ENCODE measurements around the gene RNF31. TPM values are rescaled to one million over a fixed set of nuclear protein-coding genes. Genes with fewer than 3 reads are reported as not detected.

Gene RNF31
- total RNA-seq, 1 experiment from 2014 or later: 75.0 TPM

DNA sequence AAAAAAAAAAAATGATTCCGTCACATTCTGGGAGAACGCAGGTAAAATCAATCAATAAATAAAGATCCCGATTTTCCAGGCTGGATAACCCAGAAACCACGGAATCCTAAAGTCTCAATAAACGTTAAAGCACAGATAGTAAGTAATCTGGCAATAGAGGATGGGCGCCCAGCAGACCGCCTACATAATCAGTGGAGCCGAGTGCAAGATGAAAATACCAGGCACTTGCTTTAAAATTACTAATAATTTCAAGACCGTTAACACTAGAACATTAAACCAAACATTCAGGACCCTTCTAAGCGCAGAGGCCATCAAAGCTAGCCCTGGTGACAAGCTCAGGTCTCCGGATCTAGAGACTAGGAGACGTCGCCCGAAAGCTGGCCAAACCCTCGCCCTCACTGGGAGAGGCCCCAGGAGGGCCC is 33.9 kb upstream of the RNF31 start:
- Histone ChIP-seq H3K36me3 (replicated peaks; ENCODE audit: control insufficient read depth, insufficient read depth, low read length) (peaks cover 4% of the 10 kb centered on the region), H3K4me3 (ENCODE audit: insufficient read depth, low read depth, low read length) (peak overlapping the region; percentile 86)

DNA sequence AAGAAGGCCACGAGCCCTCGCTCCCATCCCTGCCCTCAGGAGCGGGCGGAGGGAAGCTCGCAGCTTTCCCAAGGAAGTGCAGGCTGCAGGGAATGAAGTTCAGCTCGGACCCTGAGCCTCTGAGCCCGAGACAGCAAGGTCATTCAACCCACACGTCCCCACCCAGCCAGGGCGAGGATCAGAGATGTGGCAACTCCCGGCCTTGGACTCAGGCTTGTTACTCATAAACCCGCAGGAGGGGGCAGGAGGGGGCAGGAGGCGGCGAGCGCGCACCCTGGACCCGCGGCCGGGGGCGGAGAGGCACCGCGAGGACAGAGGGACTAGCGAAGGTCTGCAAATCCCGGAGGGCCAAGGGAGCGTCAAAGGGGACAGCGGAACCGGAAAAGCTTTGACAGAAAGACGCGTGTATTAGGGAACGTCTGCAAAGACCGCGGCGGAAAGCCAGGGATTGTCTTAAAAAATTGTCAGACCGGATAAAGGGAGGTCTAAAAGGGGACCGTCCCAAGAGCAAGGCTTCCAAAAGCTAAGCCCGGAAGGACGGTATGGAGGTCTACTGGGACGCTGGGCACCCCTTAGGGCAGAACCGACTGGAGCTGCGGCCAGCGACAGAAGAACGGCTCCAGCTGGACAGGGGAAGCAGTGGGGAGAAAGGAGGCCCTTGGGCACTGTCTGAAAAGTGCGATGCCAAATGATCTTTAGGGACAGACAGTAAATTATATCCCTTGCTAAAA is 33.3 kb upstream of the RNF31 start:
- Histone ChIP-seq H3K27me3 (ENCODE audit: control insufficient read depth, insufficient read depth, low read length) (no peaks in the 10 kb centered on the region), H3K4me3 (ENCODE audit: insufficient read depth, low read depth, low read length) (peak overlapping the region; percentile 86), H3K36me3 (replicated peaks; ENCODE audit: control insufficient read depth, insufficient read depth, low read length) (peaks cover 9% of the 10 kb centered on the region)
- DNase-seq: peak; percentile 89

More for the DNA sequence above, 33.9 kb upstream of the RNF31 start:
- no peak for DNase-seq
- H3K27me3 ChIP-seq (ENCODE audit: control insufficient read depth, insufficient read depth, low read length): no peaks in the 10 kb centered on the region

GRCh38 chr14:24114532-24115421 is 32.5 kb upstream of the RNF31 start, which contains the start of the genes DCAF11 and NRL:
Gene DCAF11, plus strand, starts transcription at chr14:24114777. Its CDS starts 818 bp downstream, at chr14:24115595.
Gene NRL, minus strand, starts transcription at chr14:24114949. Its CDS starts 32,101 bp downstream, at chr14:24082848.
- Histone ChIP-seq H3K36me3 (replicated peaks; ENCODE audit: control insufficient read depth, insufficient read depth, low read length) (peaks cover 17% of the 10 kb centered on the region), H3K4me3 (ENCODE audit: insufficient read depth, low read depth, low read length) (peak within 1 kb of the TSS; percentile 86), H3K27me3 (ENCODE audit: control insufficient read depth, insufficient read depth, low read length) (no peaks in the 10 kb centered on the region)
- peak; percentile 98 for DNase-seq

- H3K4me3 ChIP-seq (ENCODE audit: insufficient read depth, low read depth, low read length): peak overlapping the region; percentile 60
- no peak for DNase-seq
- no peaks in the 10 kb centered on the region for H3K27me3 ChIP-seq (ENCODE audit: control insufficient read depth, insufficient read depth, low read length)
- H3K36me3 ChIP-seq (replicated peaks; ENCODE audit: control insufficient read depth, insufficient read depth, low read length): peaks cover 20% of the 10 kb centered on the region
These were observed 31.7 kb upstream of the RNF31 start for GRCh38 chr14:24115422-24116127.

DNA sequence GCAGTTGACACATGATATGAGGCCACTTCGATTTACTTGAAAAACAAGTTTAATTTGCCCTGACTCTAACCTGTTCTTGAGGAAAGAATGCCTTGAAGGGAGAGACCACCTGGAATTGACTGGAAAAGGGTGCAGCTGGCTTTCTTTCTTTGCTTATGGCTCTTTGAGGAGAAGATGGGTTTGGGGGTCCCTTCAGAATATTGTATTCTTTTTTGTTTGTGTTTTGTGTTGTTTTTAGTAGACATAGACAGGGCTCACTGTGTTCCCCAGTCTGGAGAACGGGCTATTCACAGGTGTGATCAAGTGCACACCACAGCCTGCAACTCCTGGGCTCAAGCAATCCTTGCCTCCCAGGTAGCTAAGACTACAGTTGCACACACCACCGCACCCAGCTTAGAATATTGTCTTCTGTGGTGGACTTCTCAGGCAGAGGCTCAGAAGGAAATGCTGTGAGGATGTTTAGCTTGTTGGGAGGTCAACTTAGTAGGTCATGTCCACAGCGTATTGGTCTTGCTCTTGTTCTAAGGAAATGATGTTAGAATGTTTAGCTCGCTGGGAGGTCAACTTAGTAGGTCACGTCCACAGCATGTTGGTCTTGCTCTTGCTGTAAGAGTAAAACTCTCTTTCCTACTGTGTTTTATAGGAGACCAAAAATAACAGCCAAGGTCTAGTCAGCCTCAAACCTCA is 31.0 kb upstream of the RNF31 start:
- no peak overlapping the region; the same call in 1 of the 2 replicates for H3K4me3 ChIP-seq (ENCODE audit: insufficient read depth, low read depth, low read length)
- H3K36me3 ChIP-seq (replicated peaks; ENCODE audit: control insufficient read depth, insufficient read depth, low read length): peaks cover 24% of the 10 kb centered on the region
- no peaks in the 10 kb centered on the region for H3K27me3 ChIP-seq (ENCODE audit: control insufficient read depth, insufficient read depth, low read length)
- DNase-seq: no peak

- Histone ChIP-seq H3K36me3 (replicated peaks; ENCODE audit: control insufficient read depth, insufficient read depth, low read length) (peaks cover 26% of the 10 kb centered on the region), H3K4me3 (ENCODE audit: insufficient read depth, low read depth, low read length) (no peak overlapping the region), H3K27me3 (ENCODE audit: control insufficient read depth, insufficient read depth, low read length) (no peaks in the 10 kb centered on the region)
- no peak for DNase-seq
These were observed 30.1 kb upstream of the RNF31 start for GRCh38 chr14:24117179-24117578.

DNA sequence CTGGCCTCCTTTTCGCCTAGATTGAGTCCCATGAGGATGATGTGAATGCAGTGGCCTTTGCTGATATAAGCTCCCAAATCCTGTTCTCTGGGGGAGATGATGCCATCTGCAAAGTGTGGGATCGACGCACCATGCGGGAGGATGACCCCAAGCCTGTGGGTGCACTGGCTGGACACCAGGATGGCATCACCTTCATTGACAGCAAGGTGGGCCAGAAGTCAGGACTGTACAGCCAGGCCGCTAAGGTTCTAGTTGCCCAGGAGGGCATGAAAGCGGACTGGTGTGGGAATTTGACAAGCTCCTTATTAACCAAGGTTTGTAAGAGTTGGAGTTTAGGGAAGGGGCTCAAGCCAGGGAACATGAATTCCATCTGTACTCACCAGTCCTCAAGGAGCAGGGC is 27.6 kb upstream of the RNF31 start:
- Histone ChIP-seq H3K36me3 (replicated peaks; ENCODE audit: control insufficient read depth, insufficient read depth, low read length) (peaks cover 33% of the 10 kb centered on the region), H3K4me3 (ENCODE audit: insufficient read depth, low read depth, low read length) (no peak overlapping the region), H3K27me3 (ENCODE audit: control insufficient read depth, insufficient read depth, low read length) (no peaks in the 10 kb centered on the region)
- DNase-seq: peak; percentile 3

GRCh38 chr14:24121210-24121609 is 26.1 kb upstream of the RNF31 start:
- no peaks in the 10 kb centered on the region for H3K27me3 ChIP-seq (ENCODE audit: control insufficient read depth, insufficient read depth, low read length)
- H3K36me3 ChIP-seq (replicated peaks; ENCODE audit: control insufficient read depth, insufficient read depth, low read length): peaks cover 33% of the 10 kb centered on the region
- H3K4me3 ChIP-seq (ENCODE audit: insufficient read depth, low read depth, low read length): no peak overlapping the region
- peak; percentile 8 for DNase-seq

DNA sequence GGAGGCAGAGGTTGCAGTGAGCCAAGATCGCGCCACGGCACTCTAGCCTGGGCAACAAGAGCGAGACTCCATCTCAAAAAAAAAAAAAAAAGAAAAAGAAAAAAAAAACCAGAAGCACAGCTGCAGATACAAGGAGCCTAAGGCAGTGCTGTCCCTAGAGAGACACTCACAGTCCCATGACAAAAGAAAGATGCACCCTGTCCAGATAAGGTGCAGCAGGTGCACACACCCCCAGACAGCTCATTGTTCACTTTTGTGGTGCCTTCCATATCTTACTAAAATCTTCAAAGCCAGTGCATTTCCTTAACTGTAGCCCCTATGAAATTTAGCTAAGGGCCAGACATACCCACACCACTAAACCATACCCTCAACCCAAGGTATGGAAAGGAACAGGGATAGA is 24.9 kb upstream of the RNF31 start:
- peaks cover 33% of the 10 kb centered on the region for H3K36me3 ChIP-seq (replicated peaks; ENCODE audit: control insufficient read depth, insufficient read depth, low read length)
- no peak overlapping the region for H3K4me3 ChIP-seq (ENCODE audit: insufficient read depth, low read depth, low read length)
- DNase-seq: no peak
- H3K27me3 ChIP-seq (ENCODE audit: control insufficient read depth, insufficient read depth, low read length): no peaks in the 10 kb centered on the region

- no peak overlapping the region for H3K4me3 ChIP-seq (ENCODE audit: insufficient read depth, low read depth, low read length)
- DNase-seq: no peak
- H3K27me3 ChIP-seq (ENCODE audit: control insufficient read depth, insufficient read depth, low read length): no peaks in the 10 kb centered on the region
- H3K36me3 ChIP-seq (replicated peaks; ENCODE audit: control insufficient read depth, insufficient read depth, low read length): peaks cover 33% of the 10 kb centered on the region
These were observed 24.4 kb upstream of the RNF31 start for GRCh38 chr14:24122898-24123297.

GRCh38 chr14:24123424-24124417 is 23.6 kb upstream of the RNF31 start:
- Histone ChIP-seq H3K27me3 (ENCODE audit: control insufficient read depth, insufficient read depth, low read length) (no peaks in the 10 kb centered on the region), H3K36me3 (replicated peaks; ENCODE audit: control insufficient read depth, insufficient read depth, low read length) (peaks cover 26% of the 10 kb centered on the region), H3K4me3 (ENCODE audit: insufficient read depth, low read depth, low read length) (no peak overlapping the region)
- no peak for DNase-seq

- Histone ChIP-seq H3K27me3 (ENCODE audit: control insufficient read depth, insufficient read depth, low read length) (no peaks in the 10 kb centered on the region), H3K36me3 (replicated peaks; ENCODE audit: control insufficient read depth, insufficient read depth, low read length) (peaks cover 7% of the 10 kb centered on the region), H3K4me3 (ENCODE audit: insufficient read depth, low read depth, low read length) (no peak overlapping the region)
- no peak for DNase-seq
These were observed 20.4 kb upstream of the RNF31 start for GRCh38 chr14:24126939-24127338.

DNA sequence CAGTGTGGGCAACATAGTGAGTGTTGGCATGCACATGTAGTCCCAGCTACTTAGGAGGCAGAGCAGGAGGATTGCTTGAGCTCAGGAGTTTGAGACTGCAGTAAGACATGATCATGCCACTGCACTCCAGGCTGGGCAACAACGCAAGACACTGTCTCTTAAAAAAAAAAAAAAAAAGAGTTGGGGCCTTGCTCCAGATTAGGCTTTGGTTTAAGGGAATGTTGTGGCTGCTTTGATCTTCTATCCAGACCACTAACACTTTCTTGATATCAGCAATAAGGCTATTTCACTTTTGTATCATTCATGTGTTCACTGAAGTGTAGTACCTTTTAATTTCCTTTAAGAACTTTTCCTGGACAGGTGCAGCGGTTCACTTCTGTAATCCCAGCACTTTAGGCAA is 19.6 kb upstream of the RNF31 start:
- Histone ChIP-seq H3K27me3 (ENCODE audit: control insufficient read depth, insufficient read depth, low read length) (no peaks in the 10 kb centered on the region), H3K4me3 (ENCODE audit: insufficient read depth, low read depth, low read length) (no peak overlapping the region), H3K36me3 (replicated peaks; ENCODE audit: control insufficient read depth, insufficient read depth, low read length) (peaks cover 5% of the 10 kb centered on the region)
- DNase-seq: no peak

Measured in H7 (cell line).